NCI-H1694 (cell line): ENCODE measurements around the gene ABCF1.

Experiments used
- DNase-seq: peaks from one replicate; lab custom pipeline; 2025; lab: John Stamatoyannopoulos, UW

ABCF1 gene

DNA sequence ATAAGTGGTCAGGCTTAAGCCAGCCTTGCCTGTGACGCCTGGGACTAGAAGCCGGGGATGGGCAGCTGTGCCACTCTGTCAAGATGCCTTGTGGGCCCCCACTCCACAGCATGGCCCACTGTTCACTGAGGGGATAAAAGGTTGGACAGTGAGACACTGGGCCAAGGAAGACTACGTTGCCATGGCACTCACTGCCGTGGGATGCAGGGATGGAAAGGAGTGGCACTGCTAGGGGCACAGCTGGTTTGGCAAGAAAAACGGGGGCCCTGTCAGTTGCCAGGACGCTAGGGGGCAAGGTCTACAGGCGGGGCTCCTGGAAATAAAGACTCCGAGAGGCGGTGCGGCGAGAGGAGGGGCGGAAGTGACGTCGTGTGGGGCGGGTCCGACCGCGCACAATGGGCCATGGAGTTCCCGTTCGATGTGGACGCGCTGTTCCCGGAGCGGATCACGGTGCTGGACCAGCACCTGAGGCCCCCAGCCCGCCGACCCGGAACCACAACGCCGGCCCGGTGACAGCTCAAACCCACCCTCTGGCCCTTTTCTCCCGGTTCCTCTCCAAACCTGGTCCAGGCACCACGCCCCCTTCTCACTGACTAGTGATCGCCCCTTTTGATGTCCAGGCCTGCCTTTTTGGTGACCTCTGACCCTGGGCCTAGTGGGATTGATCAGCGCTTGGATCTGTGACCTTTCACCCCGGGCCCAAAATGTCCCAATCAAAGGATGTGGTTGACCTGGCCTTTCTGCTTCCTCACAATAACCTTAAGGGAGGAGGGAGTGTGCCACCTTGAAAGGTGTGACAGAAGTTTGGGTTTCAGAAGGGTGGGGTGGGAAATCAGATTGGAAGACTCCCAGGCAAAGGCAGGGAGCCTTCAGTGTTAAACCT lies 55.5 kb downstream of the ABCF1 start, which contains the start of gene ATAT1:
ATAT1 (plus strand) TSS at position 391 of the 883 bp plus-strand sequence.
- DNase-seq, result peak; percentile 47

- DNase-seq, result no peak
Measured at GRCh38 chr6:30635834-30636233, 64.6 kb downstream of the ABCF1 start.

DNA sequence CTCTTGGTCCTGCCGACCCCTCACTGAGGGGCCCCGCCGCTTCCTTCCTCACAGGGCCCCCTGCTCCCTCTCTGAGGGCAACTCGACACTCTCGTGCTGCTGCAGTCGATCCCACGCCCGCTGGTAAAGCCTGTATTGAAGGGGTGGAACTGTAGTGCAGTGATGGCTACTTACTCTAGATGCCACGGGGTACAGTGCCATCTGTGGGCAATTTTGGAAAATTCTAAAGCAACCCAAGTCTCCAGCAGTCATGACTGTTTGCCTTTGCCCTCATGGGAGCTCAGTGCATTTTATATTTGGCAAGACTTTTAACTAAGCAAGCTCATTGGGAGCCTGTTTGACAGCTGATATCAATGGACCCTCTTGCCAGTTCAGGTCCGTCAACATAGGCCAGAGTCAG lies 69.2 kb downstream of the ABCF1 start:
- DNase-seq, result no peak

- no peak for DNase-seq
Measured at GRCh38 chr6:30641048-30641447, 69.8 kb downstream of the ABCF1 start.
